PC-3 (cell line): ENCODE measurements around the gene AUTS2. TPM values are rescaled to one million over a fixed set of nuclear protein-coding genes. Genes with fewer than 3 reads are reported as not detected.

Experiments used
- ATAC-seq: fragments of 200-7000 bp; cut with Tn5 transposase; 2 replicates; pipeline ENCODE4 v1.9.1; 2020; ENCODE audit warnings: mild to moderate bottlenecking, moderate library complexity
- BruUV-seq: library from RNA; stranded (reverse); fragments of 400-500 nt; replicated peaks from 2 replicates; lab custom pipeline; 2021; lab: Mats Ljungman, UMichigan
- CTCF ChIA-PET: fragments of 300-600 bp; sonication (Branson Sonifier 250); formaldehyde crosslinking; loops from one replicate; lab custom pipeline; 2022; ENCODE audit warnings: antibody characterized with exemption; lab: Charles Lee
- POLR2A ChIA-PET: fragments of 300-600 bp; sonication (Branson Sonifier 250); formaldehyde crosslinking; loops from one replicate; lab custom pipeline; 2022; ENCODE audit warnings: antibody characterized with exemption; ENCODE audit not compliant: unreplicated experiment; lab: Charles Lee
- DNase-seq: peaks from one replicate; pipeline ENCODE4 v3.0.0-alpha.2; 2015
- H2AFZ ChIP-seq: fragments of 300-600 bp; sonication (generic); 2 replicates; pipeline ENCODE4 v1.6.0; 2016; ENCODE audit warnings: antibody characterized with exemption, low read length
- H3F3A ChIP-seq: fragments of 300-600 bp; sonication (generic); one replicate; pipeline ENCODE4 v1.6.0; 2017; ENCODE audit warnings: antibody characterized with exemption, low read length, control low read depth, mild to moderate bottlenecking; ENCODE audit not compliant: unreplicated experiment
- H3K27ac ChIP-seq: fragments of 300-600 bp; sonication (generic); 2 replicates; pipeline ENCODE4 v1.5.1; 2016; ENCODE audit warnings: mild to moderate bottlenecking, low read length
- H3K27me3 ChIP-seq: fragments of 300-600 bp; sonication (generic); 2 replicates; pipeline ENCODE4 v1.6.1; 2016; ENCODE audit warnings: low read length, mixed read lengths
- H3K36me3 ChIP-seq: fragments of 300-600 bp; sonication (generic); 2 replicates; pipeline ENCODE4 v1.6.1; 2016; ENCODE audit warnings: low read depth, mixed run types, low read length, mixed read lengths
- H3K4me1 ChIP-seq: fragments of 300-600 bp; sonication (generic); 2 replicates; pipeline ENCODE4 v1.5.1; 2016; ENCODE audit warnings: low read length; ENCODE audit not compliant: insufficient read depth
- H3K4me2 ChIP-seq: fragments of 300-600 bp; sonication (generic); 2 replicates; pipeline ENCODE4 v1.6.0; 2016; ENCODE audit warnings: low read length
- H3K4me3 ChIP-seq: fragments of 300-600 bp; sonication (generic); 2 replicates; pipeline ENCODE4 v1.5.1; 2016; ENCODE audit warnings: mild to moderate bottlenecking, low read length, mixed read lengths
- H3K79me2 ChIP-seq: fragments of 300-600 bp; sonication (generic); 2 replicates; pipeline ENCODE4 v1.6.1; 2017; ENCODE audit warnings: low read length, mixed read lengths
- H3K9ac ChIP-seq: fragments of 300-600 bp; sonication (generic); 2 replicates; pipeline ENCODE4 v1.6.0; 2016; ENCODE audit warnings: mild to moderate bottlenecking, low read length
- H3K9me2 ChIP-seq: fragments of 300-600 bp; sonication (generic); replicated peaks from 2 replicates; pipeline ENCODE4 v1.6.1; 2016; ENCODE audit warnings: mixed run types, low read length, mixed read lengths
- H3K9me3 ChIP-seq: fragments of 300-600 bp; sonication (generic); 2 replicates; pipeline ENCODE4 v1.6.1; 2016; ENCODE audit warnings: low read length, mixed read lengths
- H4K20me1 ChIP-seq: fragments of 300-600 bp; sonication (generic); 2 replicates; pipeline ENCODE4 v1.6.1; 2016; ENCODE audit warnings: low read length, mixed read lengths
- EZH2 ChIP-seq: fragments of 300-600 bp; sonication (generic); IDR thresholded peaks from one replicate; pipeline ENCODE4 v1.6.1; 2017; ENCODE audit warnings: antibody characterized with exemption, mild to moderate bottlenecking, low read length; ENCODE audit not compliant: unreplicated experiment
- EZH2phosphoT487 ChIP-seq: fragments of 300-600 bp; sonication (generic); IDR thresholded peaks from 2 replicates; pipeline ENCODE4 v1.6.1; 2018; ENCODE audit warnings: mild to moderate bottlenecking, antibody characterized with exemption, low read length, borderline replicate concordance
- intact Hi-C: fragments of 100-400 bp; cut with micrococcal nuclease; formaldehyde crosslinking; loops from 2 replicates; pipeline ENCODE4 v1.9.0; 2023
- total RNA-seq: library from RNA; depleted of rRNA; stranded (reverse); fragments of >200 nt; gene quantifications from 2 replicates; pipeline ENCODE4 v1.2.3, GENCODE V29; 2014
- TF ChIP-seq, protein P1 (sequence below): fragments of 300-600 bp; sonication (generic); conservative IDR thresholded peaks from 2 replicates; pipeline ENCODE4 v1.5.1; 2017; ENCODE audit warnings: antibody characterized with exemption, low read depth, mild to moderate bottlenecking, low read length

The AUTS2 gene
- total RNA-seq, 1 experiment from 2014 or later: not detected

DNA sequence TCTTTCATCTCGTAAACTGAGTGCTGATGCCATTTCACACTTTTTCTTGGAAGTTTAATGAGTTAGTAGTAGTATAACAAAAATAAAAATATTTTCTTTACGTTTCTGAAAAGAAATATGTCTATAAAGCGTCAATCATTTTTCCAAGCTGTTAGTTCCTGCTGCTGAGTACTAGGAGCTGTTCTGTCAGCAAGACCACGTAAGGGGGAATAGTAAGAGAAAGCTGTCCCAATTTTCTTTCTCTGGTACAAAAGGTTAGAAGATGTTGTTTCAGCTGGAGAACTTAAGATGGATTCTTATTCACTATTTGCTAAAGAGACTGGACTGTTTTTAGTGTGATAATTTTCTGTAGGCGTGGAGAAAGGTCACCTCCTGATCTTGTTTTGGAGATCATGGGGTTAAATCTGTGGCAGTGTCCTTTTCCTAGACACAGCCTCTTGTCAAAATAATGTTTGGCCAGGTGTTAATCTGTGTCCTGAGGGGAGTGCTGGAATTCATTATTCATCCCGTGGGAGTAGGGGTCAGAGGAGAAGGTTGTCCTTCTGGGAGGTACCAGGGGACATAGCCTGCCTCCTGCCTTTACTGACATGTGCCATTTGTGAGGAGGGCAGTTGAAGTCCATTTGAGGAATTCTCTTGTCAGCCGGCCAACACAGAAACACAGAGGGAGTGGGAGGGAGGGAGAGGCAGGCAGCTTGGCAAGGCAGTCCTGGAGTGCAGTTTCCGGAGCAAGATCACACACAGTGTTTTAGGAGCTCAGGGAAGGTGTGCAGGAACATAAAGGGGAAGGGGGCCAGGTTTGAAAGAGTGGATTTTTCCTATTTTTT is 368.7 kb downstream of the AUTS2 start:
- intact Hi-C loops: no loop called here
- Histone ChIP-seq H3K4me3 (no peak overlapping the region), H3K9me3 (0 out of 2 replicates have a peak, but pooled peaks cover 4% of the 10 kb centered on the region), H3K4me1 (no peaks in the 10 kb centered on the region), H3F3A (no peaks in the 10 kb centered on the region), H3K79me2 (no peaks in the 10 kb centered on the region), H4K20me1 (no peaks in the 10 kb centered on the region), H2AFZ (no peak overlapping the region), H3K9me2 (no peaks in the 10 kb centered on the region), H3K27ac (no peak overlapping the region), H3K9ac (no peak overlapping the region), H3K27me3 (no peaks in the 10 kb centered on the region), H3K4me2 (no peak overlapping the region), H3K36me3 (no peaks in the 10 kb centered on the region)
- ATAC-seq (no peak), DNase-seq (no peak)
- TF ChIP-seq EZH2phosphoT487 (no peak), EZH2 (no peak)
- TF ChIP-seq, protein P1, sequence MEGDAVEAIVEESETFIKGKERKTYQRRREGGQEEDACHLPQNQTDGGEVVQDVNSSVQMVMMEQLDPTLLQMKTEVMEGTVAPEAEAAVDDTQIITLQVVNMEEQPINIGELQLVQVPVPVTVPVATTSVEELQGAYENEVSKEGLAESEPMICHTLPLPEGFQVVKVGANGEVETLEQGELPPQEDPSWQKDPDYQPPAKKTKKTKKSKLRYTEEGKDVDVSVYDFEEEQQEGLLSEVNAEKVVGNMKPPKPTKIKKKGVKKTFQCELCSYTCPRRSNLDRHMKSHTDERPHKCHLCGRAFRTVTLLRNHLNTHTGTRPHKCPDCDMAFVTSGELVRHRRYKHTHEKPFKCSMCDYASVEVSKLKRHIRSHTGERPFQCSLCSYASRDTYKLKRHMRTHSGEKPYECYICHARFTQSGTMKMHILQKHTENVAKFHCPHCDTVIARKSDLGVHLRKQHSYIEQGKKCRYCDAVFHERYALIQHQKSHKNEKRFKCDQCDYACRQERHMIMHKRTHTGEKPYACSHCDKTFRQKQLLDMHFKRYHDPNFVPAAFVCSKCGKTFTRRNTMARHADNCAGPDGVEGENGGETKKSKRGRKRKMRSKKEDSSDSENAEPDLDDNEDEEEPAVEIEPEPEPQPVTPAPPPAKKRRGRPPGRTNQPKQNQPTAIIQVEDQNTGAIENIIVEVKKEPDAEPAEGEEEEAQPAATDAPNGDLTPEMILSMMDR: no peak
- CTCF ChIA-PET: no interaction called here
- POLR2A ChIA-PET: no interaction called here
- BruUV-seq: no TSS peak

DNA sequence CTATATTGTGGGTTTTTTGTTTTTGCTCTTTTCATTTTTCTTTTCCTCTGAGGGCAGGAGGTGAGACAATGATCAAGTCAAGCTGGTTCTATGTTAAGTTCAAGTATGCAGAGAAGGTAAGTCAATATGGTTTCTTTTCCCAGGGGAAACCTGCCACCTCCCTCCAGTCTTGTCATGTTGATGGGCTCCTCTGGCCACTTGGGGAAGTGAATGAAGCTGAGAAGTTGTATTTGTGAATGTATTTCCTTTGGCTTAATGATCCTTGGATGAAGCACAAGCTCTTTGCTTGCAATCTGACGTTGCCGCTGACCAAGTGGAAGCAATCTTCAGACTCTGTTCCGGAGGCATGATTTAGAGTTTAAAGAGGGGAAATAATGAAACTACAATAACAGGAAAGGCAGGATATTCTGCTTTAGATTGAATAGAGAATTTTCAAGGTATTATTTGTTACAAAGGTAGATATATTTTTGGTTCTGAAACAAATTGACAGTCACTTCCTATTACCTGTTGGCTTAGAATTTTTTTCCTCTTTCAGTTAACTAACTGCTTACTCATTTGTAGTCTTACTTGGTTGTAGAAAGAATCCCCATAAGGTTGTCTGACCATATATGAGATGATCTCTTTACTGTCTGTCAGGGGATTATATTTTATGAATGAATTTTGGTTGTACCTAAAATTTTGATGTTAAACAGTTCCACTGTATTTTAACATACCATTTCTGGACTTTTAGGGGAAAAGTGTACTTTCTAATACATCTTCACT is 369.6 kb downstream of the AUTS2 start:
- no peak overlapping the region for H3K4me2 ChIP-seq
- no peaks in the 10 kb centered on the region for H4K20me1 ChIP-seq
- no peak overlapping the region for H3K27ac ChIP-seq
- no peak overlapping the region for H3K9ac ChIP-seq
- no peaks in the 10 kb centered on the region for H3F3A ChIP-seq
- no peak overlapping the region for H3K4me3 ChIP-seq
- H3K27me3 ChIP-seq: no peaks in the 10 kb centered on the region
- BruUV-seq: no TSS peak
- POLR2A ChIA-PET: no interaction called here
- H3K4me1 ChIP-seq: no peaks in the 10 kb centered on the region
- no peaks in the 10 kb centered on the region for H3K79me2 ChIP-seq
- CTCF ChIA-PET: no interaction called here
- ATAC-seq (no peak), DNase-seq (no peak)
- intact Hi-C loops: no loop called here
- no peak overlapping the region for H2AFZ ChIP-seq
- 0 out of 2 replicates have a peak, but pooled peaks cover 4% of the 10 kb centered on the region for H3K9me3 ChIP-seq
- no peaks in the 10 kb centered on the region for H3K9me2 ChIP-seq
- no peaks in the 10 kb centered on the region for H3K36me3 ChIP-seq
- TF ChIP-seq EZH2: no peak
- TF ChIP-seq EZH2phosphoT487: no peak
- TF ChIP-seq, protein P1: no peak
